NCI-H510A treated with DMSO at 0.1 percent for 48 hours (cell line): ENCODE results near the gene MRPL12.
"Not testable (repeated sequence)": the region's sequence is repeated elsewhere in the genome, so short reads cannot be mapped to it uniquely, and the experiment has no call there.

Source experiments
- DNase-seq: peaks from one replicate; lab custom pipeline; 2025; lab: John Stamatoyannopoulos, UW

The MRPL12 gene

GRCh38 chr17:81702934-81703746 lies at the start of gene MRPL12:
Gene MRPL12 (plus strand): TSS chr17:81703367. CDS start chr17:81703502, 135 bp downstream.
- peak; percentile 95 for DNase-seq

GRCh38 chr17:81655378-81656117 lies 47.6 kb upstream of the MRPL12 start:
- no peak for DNase-seq

GRCh38 chr17:81656118-81656743 lies 46.9 kb upstream of the MRPL12 start, which contains the start of gene PDE6G:
Gene PDE6G (minus strand): TSS chr17:81656542. CDS start chr17:81653305, 3,237 bp downstream.
- no peak for DNase-seq

GRCh38 chr17:81656835-81657234 lies 46.3 kb upstream of the MRPL12 start:
- DNase-seq, result no peak

GRCh38 chr17:81659038-81659437 lies 44.1 kb upstream of the MRPL12 start:
- DNase-seq, result no peak

- DNase-seq, result no peak
Observed at GRCh38 chr17:81660441-81660840, 42.7 kb upstream of the MRPL12 start.

GRCh38 chr17:81662002-81662401 lies 41.2 kb upstream of the MRPL12 start:
- DNase-seq, result no peak

- DNase-seq, result no peak
Observed at GRCh38 chr17:81664051-81664470, 39.1 kb upstream of the MRPL12 start.

GRCh38 chr17:81665205-81666091 lies 37.7 kb upstream of the MRPL12 start:
- DNase-seq, result peak; percentile 66

GRCh38 chr17:81666092-81666341 lies 37.1 kb upstream of the MRPL12 start:
- peak; percentile 71 for DNase-seq

GRCh38 chr17:81666342-81667191 lies 36.6 kb upstream of the MRPL12 start, which contains the start of the genes CCDC137 and OXLD1:
Gene CCDC137 (plus strand): TSS chr17:81666737. CDS start chr17:81666767, 30 bp downstream.
Gene OXLD1 (minus strand): TSS chr17:81666605. CDS start chr17:81666577, 28 bp downstream.
- peak; percentile 77 for DNase-seq

GRCh38 chr17:81667754-81668153 lies 35.4 kb upstream of the MRPL12 start:
- DNase-seq, result no peak

GRCh38 chr17:81672504-81672903 lies 30.7 kb upstream of the MRPL12 start:
- no peak for DNase-seq

- no peak for DNase-seq
Observed at GRCh38 chr17:81672954-81673353, 30.2 kb upstream of the MRPL12 start.

GRCh38 chr17:81673561-81674258 lies 29.5 kb upstream of the MRPL12 start:
- DNase-seq, result no peak

GRCh38 chr17:81675515-81676221 lies 27.5 kb upstream of the MRPL12 start:
- DNase-seq, result not testable (repeated sequence)

- no peak for DNase-seq
Observed at GRCh38 chr17:81676906-81677305, 26.3 kb upstream of the MRPL12 start.

- no peak for DNase-seq
Observed at GRCh38 chr17:81680150-81680549, 23.0 kb upstream of the MRPL12 start.

GRCh38 chr17:81681672-81682071 lies 21.5 kb upstream of the MRPL12 start:
- DNase-seq, result no peak
